H1 (cell line): ENCODE measurements around the gene R3HDM1. TPM values are rescaled to one million over a fixed set of nuclear protein-coding genes. Genes with fewer than 3 reads are reported as not detected.

ENCODE experiments used
- CTCF ChIA-PET: fragments of 300-600 bp; sonication (Branson Sonifier 250); formaldehyde crosslinking; loops from one replicate; lab custom pipeline; 2021; ENCODE audit not compliant: partially characterized antibody; lab: Charles Lee
- POLR2A ChIA-PET: fragments of 300-600 bp; sonication (Branson Sonifier 250); formaldehyde crosslinking; loops from one replicate; lab custom pipeline; 2021; ENCODE audit warnings: inconsistent platforms; ENCODE audit not compliant: partially characterized antibody; lab: Charles Lee
- DNase-seq, 2 experiments: peaks; one replicate each; pipeline versions ENCODE4 v3.0.0 to v3.0.0-alpha.2; 2010 to 2022; ENCODE audit warnings: low spot score in 2 of 2, low read depth in 1 of 2, mixed read lengths in 1 of 2
- FAIRE-seq: peaks from 2 replicates; lab custom pipeline; 2011; peaks lifted over from hg19 to GRCh38; lab: Jason Lieb, UNC
- H2AFZ ChIP-seq: 2 replicates; pipeline ENCODE4 v1.8.1; 2012; ENCODE audit warnings: low read length, inconsistent platforms
- H2AK5ac ChIP-seq: 2 replicates; pipeline ENCODE4 v1.6.1; 2013; ENCODE audit warnings: low read depth, low read length
- H2BK120ac ChIP-seq: replicated peaks from 2 replicates; pipeline ENCODE3; 2013; ENCODE audit warnings: low read depth, low read length, inconsistent platforms
- H2BK12ac ChIP-seq: 2 replicates; pipeline ENCODE4 v1.6.1; 2013; ENCODE audit warnings: low read depth, low read length
- H2BK15ac ChIP-seq: 2 replicates; pipeline ENCODE4 v1.6.1; 2013; ENCODE audit warnings: low read length
- H2BK20ac ChIP-seq: 2 replicates; pipeline ENCODE4 v1.6.1; 2013; ENCODE audit warnings: low read length
- H2BK5ac ChIP-seq: 2 replicates; pipeline ENCODE4 v1.6.1; 2013; ENCODE audit warnings: low read depth, low read length
- H3K14ac ChIP-seq: 2 replicates; pipeline ENCODE4 v1.6.1; 2013; ENCODE audit warnings: inconsistent platforms; ENCODE audit not compliant: insufficient read length
- H3K18ac ChIP-seq: 2 replicates; pipeline ENCODE4 v1.6.1; 2013; ENCODE audit warnings: low read length; ENCODE audit errors: extremely low read depth
- H3K23ac ChIP-seq: 2 replicates; pipeline ENCODE4 v1.6.1; 2013; ENCODE audit warnings: inconsistent platforms; ENCODE audit not compliant: insufficient read length
- H3K23me2 ChIP-seq: 2 replicates; pipeline ENCODE4 v1.6.1; 2013; ENCODE audit warnings: low read depth, low read length
- H3K27ac ChIP-seq: 2 replicates; pipeline ENCODE4 v1.6.1; 2011; ENCODE audit warnings: low read depth, low read length, inconsistent platforms
- H3K27me3 ChIP-seq, 4 experiments: replicated peaks in 1 of 4; 1 replicate in 1 of 4; 2 replicates in 3 of 4; pipeline versions ENCODE4 v1.6.1 to v1.8.1; 2011 to 2013; ENCODE audit warnings: low read length in 3 of 4, mild to moderate bottlenecking in 3 of 4, inconsistent platforms in 2 of 4, mixed read lengths in 2 of 4, moderate library complexity in 1 of 4; ENCODE audit not compliant: control insufficient read depth in 3 of 4, insufficient read depth in 3 of 4; ENCODE audit errors: extremely low read depth in 1 of 4
- H3K36me3 ChIP-seq, 4 experiments: 2 replicates each; pipeline versions ENCODE4 v1.6.1 to v1.8.1; 2011 to 2013; ENCODE audit warnings: mild to moderate bottlenecking in 4 of 4, low read length in 3 of 4, moderate library complexity in 2 of 4, control low read depth in 1 of 4, inconsistent platforms in 1 of 4; ENCODE audit not compliant: insufficient read depth in 4 of 4, control insufficient read depth in 2 of 4
- H3K4ac ChIP-seq: replicated peaks from 2 replicates; pipeline ENCODE3; 2013; ENCODE audit warnings: low read length, low read depth, mixed read lengths, inconsistent platforms; ENCODE audit not compliant: insufficient read length
- H3K4me1 ChIP-seq, 4 experiments: replicated peaks in 1 of 4; 1 replicate in 1 of 4; 2 replicates in 3 of 4; pipeline versions ENCODE4 v1.6.1 to v1.8.1; 2011 to 2013; ENCODE audit warnings: low read length in 3 of 4, inconsistent platforms in 2 of 4, mixed read lengths in 1 of 4; ENCODE audit not compliant: insufficient read depth in 4 of 4, control insufficient read depth in 3 of 4
- H3K4me2 ChIP-seq, 2 experiments: 2 replicates each; pipeline versions ENCODE4 v1.6.1 to v1.8.1; 2011 to 2013; ENCODE audit warnings: low read depth in 2 of 2, low read length in 2 of 2, control low read depth in 1 of 2, inconsistent platforms in 1 of 2, mild to moderate bottlenecking in 1 of 2; ENCODE audit not compliant: insufficient read depth in 1 of 2
- H3K4me3 ChIP-seq, 4 experiments: fragments of 200-600, 300-600 bp in 1 of 4; sonication (generic), shearing (Covaris generic), sonication (Bioruptor Twin) in 1 of 4; 2 replicates each; pipeline versions ENCODE4 v1.5.1 to v1.8.1; 2011 to 2016; ENCODE audit warnings: low read length in 4 of 4, low read depth in 3 of 4, control low read depth in 2 of 4, inconsistent platforms in 2 of 4, mild to moderate bottlenecking in 2 of 4, mixed read lengths in 1 of 4, moderate library complexity in 1 of 4; ENCODE audit not compliant: insufficient read depth in 2 of 4; ENCODE audit errors: extremely low read depth in 1 of 4
- H3K56ac ChIP-seq: replicated peaks from 2 replicates; pipeline ENCODE3; 2013; ENCODE audit warnings: low read depth, mild to moderate bottlenecking, mixed read lengths, low read length, inconsistent platforms; ENCODE audit not compliant: insufficient read length
- H3K79me1 ChIP-seq: 2 replicates; pipeline ENCODE4 v1.6.1; 2013; ENCODE audit warnings: low read depth, low read length, control low read depth
- H3K79me2 ChIP-seq, 2 experiments: 2 replicates each; pipeline versions ENCODE4 v1.6.1 to v1.8.1; 2012 to 2013; ENCODE audit warnings: low read length in 2 of 2, mild to moderate bottlenecking in 2 of 2, inconsistent platforms in 1 of 2; ENCODE audit not compliant: insufficient read depth in 2 of 2, control insufficient read depth in 1 of 2
- H3K9ac ChIP-seq, 4 experiments: replicated peaks in 1 of 4; 1 replicate in 1 of 4; 2 replicates in 3 of 4; pipeline versions ENCODE4 v1.6.1 to v1.8.1; 2011 to 2013; ENCODE audit warnings: low read depth in 3 of 4, low read length in 3 of 4, control low read depth in 2 of 4, mild to moderate bottlenecking in 2 of 4, moderate library complexity in 2 of 4, inconsistent platforms in 1 of 4; ENCODE audit errors: extremely low read depth in 1 of 4
- H3K9me3 ChIP-seq, 2 experiments: 2 replicates each; pipeline versions ENCODE4 v1.6.1 to v1.8.1; 2012 to 2013; ENCODE audit warnings: mild to moderate bottlenecking in 2 of 2, moderate library complexity in 2 of 2, control low read depth in 1 of 2, inconsistent platforms in 1 of 2, low read depth in 1 of 2, low read length in 1 of 2, mixed read lengths in 1 of 2; ENCODE audit not compliant: insufficient read depth in 2 of 2
- H4K20me1 ChIP-seq, 2 experiments: replicated peaks in 1 of 2; 2 replicates each; pipeline versions ENCODE3 to v1.8.1; 2011 to 2013; ENCODE audit warnings: inconsistent platforms in 2 of 2, low read length in 2 of 2, mild to moderate bottlenecking in 1 of 2; ENCODE audit not compliant: insufficient read depth in 2 of 2, control insufficient read depth in 1 of 2
- H4K5ac ChIP-seq: 2 replicates; pipeline ENCODE4 v1.6.1; 2013; ENCODE audit warnings: low read length, low read depth, mixed read lengths, inconsistent platforms; ENCODE audit not compliant: insufficient read length
- H4K8ac ChIP-seq: 2 replicates; pipeline ENCODE4 v1.8.0; 2013; ENCODE audit warnings: mild to moderate bottlenecking, moderate library complexity, low read length, inconsistent platforms; ENCODE audit not compliant: insufficient read depth; ENCODE audit errors: extremely low read depth
- H4K91ac ChIP-seq: replicated peaks from 2 replicates; pipeline ENCODE3; 2013; ENCODE audit warnings: low read length, mixed read lengths, inconsistent platforms; ENCODE audit not compliant: insufficient read length
- CTCF ChIP-seq, 3 experiments: IDR thresholded peaks; 1 replicate in 2 of 3; 2 replicates in 1 of 3; pipeline versions ENCODE4 v1.5.1 to v1.6.1; 2011; ENCODE audit warnings: low read length in 3 of 3, mild to moderate bottlenecking in 3 of 3, inconsistent platforms in 2 of 3, low read depth in 1 of 3, moderate library complexity in 1 of 3; ENCODE audit not compliant: insufficient read depth in 1 of 3; ENCODE audit errors: control extremely low read depth in 1 of 3
- RAD21 ChIP-seq, 2 experiments: IDR thresholded peaks in 1 of 2; conservative IDR thresholded peaks in 1 of 2; 2 replicates each; pipeline ENCODE4 v1.6.1; 2011; ENCODE audit warnings: low read depth in 2 of 2, low read length in 2 of 2, improper control_type of control experiment in 1 of 2, inconsistent platforms in 1 of 2, mild to moderate bottlenecking in 1 of 2, moderate library complexity in 1 of 2
- SAP30 ChIP-seq: fragments of 300-600 bp; sonication (generic); IDR thresholded peaks from 2 replicates; pipeline ENCODE4 v1.7.1; 2012; ENCODE audit warnings: low read length, moderate library complexity, mild to moderate bottlenecking, inconsistent platforms; ENCODE audit not compliant: insufficient read depth, insufficient replicate concordance
- TAF7 ChIP-seq: optimal IDR thresholded peaks from 2 replicates; pipeline ENCODE3; 2011; ENCODE audit warnings: low read depth, mild to moderate bottlenecking, inconsistent platforms, low read length, moderate library complexity, borderline replicate concordance
- WGBS, 2 experiments: shearing (Covaris generic) in 1 of 2; methylation state at CpG; one replicate each; pipeline versions ENCODE4 v1.1.6 to v1.1.7; 2013 to 2015; ENCODE audit warnings: low lambda C conversion rate in 2 of 2, mixed read lengths in 2 of 2, inconsistent platforms in 1 of 2, low coverage in 1 of 2, missing lambda C conversion rate in 1 of 2; ENCODE audit not compliant: insufficient replicate concordance in 2 of 2, insufficient coverage in 1 of 2, insufficient read length in 1 of 2; ENCODE audit errors: extremely low coverage in 1 of 2, missing lambda C conversion rate in 1 of 2; 5-methylcytosine and 5-hydroxymethylcytosine counted together
- polyA plus RNA-seq, 7 experiments: library from polyadenylated mRNA; depleted of rRNA in 3 of 7; stranded (reverse) in 5 of 7; unstranded in 2 of 7; fragments of >200 nt in 5 of 7; fragments of 200-250 nt in 2 of 7; gene quantifications; 1 replicate in 5 of 7; 2 replicates in 1 of 7; 4 replicates in 1 of 7; pipeline versions ENCODE4 v1.2.1 to v1.2.3, GENCODE V29; 2011 to 2013; ENCODE audit warnings: missing spikeins in 2 of 7, mixed read lengths in 2 of 7
- total RNA-seq: library from RNA; stranded (reverse); fragmentation: NEBNext Ultra II Directional; extraction: Animal tissue kit (Norgen Biotek cat#: 25700); gene quantifications from 2 replicates; pipeline ENCODE4 v1.2.1, GENCODE V29; 2021

Gene R3HDM1
- total and polyA plus RNA-seq, 2 of the 8 experiments (the other 6 are each of a cell fraction or from before 2014, with no cell fraction given) = 77.7 to 120 TPM

DNA sequence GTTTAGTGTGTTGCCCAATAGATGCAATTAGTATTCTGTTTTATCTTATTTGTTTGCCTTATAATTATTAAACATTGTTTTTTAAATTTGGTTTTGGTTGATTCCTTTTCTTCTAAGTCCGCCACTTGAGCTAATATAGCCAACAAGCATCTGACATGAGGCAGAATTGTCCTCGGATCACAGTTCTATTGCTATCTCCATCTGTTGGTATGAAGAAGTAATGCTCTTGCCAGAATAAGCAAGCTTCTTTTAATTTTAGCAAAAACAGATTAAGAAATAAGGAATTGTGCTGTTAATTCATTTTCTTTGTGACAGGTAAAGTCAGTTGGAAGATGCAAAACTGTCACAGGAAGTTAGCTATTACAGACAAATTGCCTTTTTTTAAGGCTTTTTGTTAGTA lies 54.3 kb downstream of the R3HDM1 start:
- TF ChIP-seq TAF7 (no peak), SAP30 (no peak), CTCF (IDR thresholded peaks at IDR 0.05; ENCODE audit: control extremely low read depth in 1 of 3, insufficient read depth in 1 of 3, low read depth in 1 of 3, low read length in 3 of 3) (peak in 1 of 3 experiments; percentile 36; a peak in 1 of 4 replicates), RAD21 (IDR thresholded peaks at IDR 0.05 in 1 of 2, conservative IDR thresholded peaks at IDR 0.05 in 1 of 2; ENCODE audit: low read depth in 2 of 2, low read length in 2 of 2) (peak in 1 of 2 experiments; percentile 14; a peak in 1 of 4 replicates)
- H2AK5ac ChIP-seq = no peak overlapping the region
- CTCF ChIA-PET = interaction anchor here (0.5 to 3.4 kb wide), 14 partner anchors 9 to 493 kb away, joined by 3 to 15 read pairs (median 4); no protein-coding TSS in a partner anchor
- H3K27me3 ChIP-seq = no peaks in the 10 kb centered on the region
- 86% methylated on average over 2 of the region's 2 CpGs; no CpG with 5 or more reads in 1 of the 2 experiments for WGBS, 2 experiments
- DNase-seq (peak in 1 of 2 experiments; percentile 2), FAIRE-seq (peak; percentile 45)
- H2BK12ac ChIP-seq = no peak overlapping the region
- no peak overlapping the region for H3K23ac ChIP-seq
- no peak overlapping the region for H3K9ac ChIP-seq
- peaks cover 0 to 39% of the 10 kb centered on the region in 2 experiments; a peak in 1 of 4 replicates for H3K79me2 ChIP-seq
- H3K4me1 ChIP-seq = peaks cover 0 to 5% (median 3%) of the 10 kb centered on the region in 4 experiments; a peak in 5 of 7 replicates
- H3K4ac ChIP-seq = no peak overlapping the region
- POLR2A ChIA-PET = interaction anchor here (1.1 kb wide), 1 partner anchor 8 kb away, joined by 4 read pairs; no protein-coding TSS in a partner anchor
- no peak overlapping the region for H2BK5ac ChIP-seq
- no peaks in the 10 kb centered on the region; a peak in 1 of 8 replicates for H3K36me3 ChIP-seq
- H3K9me3 ChIP-seq = no peaks in the 10 kb centered on the region
- no peak overlapping the region for H2BK20ac ChIP-seq
- no peak overlapping the region for H2BK15ac ChIP-seq
- H3K4me2 ChIP-seq = no peak overlapping the region
- H4K91ac ChIP-seq = no peak overlapping the region
- no peaks in the 10 kb centered on the region for H3K23me2 ChIP-seq
- no peak overlapping the region for H2AFZ ChIP-seq
- H2BK120ac ChIP-seq = no peak overlapping the region
- no peak overlapping the region for H3K27ac ChIP-seq
- no peak overlapping the region for H3K18ac ChIP-seq
- peaks cover 0 to 2% of the 10 kb centered on the region in 2 experiments for H4K20me1 ChIP-seq
- H3K4me3 ChIP-seq = no peak overlapping the region
- H4K8ac ChIP-seq = no peak overlapping the region
- H3K14ac ChIP-seq = no peak overlapping the region
- H3K79me1 ChIP-seq = peaks cover 1% of the 10 kb centered on the region; the same call in 1 of the 2 replicates
- no peak overlapping the region for H3K56ac ChIP-seq
- H4K5ac ChIP-seq = no peak overlapping the region
